Coronary artery (tissue), 2 donors: ENCODE data around the gene BID.

Experiments used
- DNase-seq: peaks from one replicate; pipeline ENCODE4 v3.0.0-alpha.2; 2017; ENCODE audit warnings: low spot score
- H3K27ac ChIP-seq, 2 donors: fragments of 200-600 bp; sonication (generic); one replicate each; pipeline ENCODE4 v1.5.1; 2016 to 2019
- H3K4me3 ChIP-seq: fragments of 200-600 bp; sonication (generic); 2 replicates; pipeline ENCODE4 v1.5.1; 2016; ENCODE audit warnings: mild to moderate bottlenecking, moderate library complexity
- TF ChIP-seq, protein P1 (sequence below): fragments of 200-600 bp; sonication (generic); IDR thresholded peaks from one replicate; pipeline ENCODE4 v1.5.1; 2019; ENCODE audit warnings: antibody characterized with exemption

Gene BID

DNA sequence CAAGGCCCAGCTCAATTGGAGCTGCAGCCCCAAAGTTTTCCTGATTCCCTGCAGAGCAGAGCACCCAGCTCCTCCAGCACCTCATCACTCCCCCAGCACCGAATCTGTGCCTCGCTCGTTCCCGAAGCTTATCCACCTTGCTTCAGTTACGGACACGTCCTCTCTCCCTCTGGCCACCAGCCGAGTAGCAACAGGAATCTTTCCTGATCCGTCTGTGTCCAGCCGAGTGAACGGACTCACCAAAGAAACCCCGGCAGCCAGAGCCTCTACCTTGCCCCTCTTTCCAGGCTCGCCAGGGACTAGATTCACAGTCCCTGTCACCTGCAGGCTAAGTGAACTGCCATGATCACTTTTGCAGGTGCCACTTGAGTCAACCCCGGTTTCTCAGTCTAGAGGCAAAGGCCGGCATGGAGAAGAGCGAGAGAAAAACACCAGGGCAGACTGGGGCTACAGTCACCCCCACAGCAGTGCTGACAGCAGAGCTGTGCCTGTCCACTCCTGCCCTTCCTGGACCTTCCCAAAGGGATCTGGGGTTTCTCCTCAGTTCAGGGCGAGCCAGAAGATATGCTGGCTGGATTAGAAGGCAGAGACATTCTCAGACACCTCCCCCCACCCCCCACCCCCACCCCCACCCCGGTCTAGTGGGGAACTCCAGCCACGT is 32.3 kb downstream of the BID start:
- TF ChIP-seq, protein P1, sequence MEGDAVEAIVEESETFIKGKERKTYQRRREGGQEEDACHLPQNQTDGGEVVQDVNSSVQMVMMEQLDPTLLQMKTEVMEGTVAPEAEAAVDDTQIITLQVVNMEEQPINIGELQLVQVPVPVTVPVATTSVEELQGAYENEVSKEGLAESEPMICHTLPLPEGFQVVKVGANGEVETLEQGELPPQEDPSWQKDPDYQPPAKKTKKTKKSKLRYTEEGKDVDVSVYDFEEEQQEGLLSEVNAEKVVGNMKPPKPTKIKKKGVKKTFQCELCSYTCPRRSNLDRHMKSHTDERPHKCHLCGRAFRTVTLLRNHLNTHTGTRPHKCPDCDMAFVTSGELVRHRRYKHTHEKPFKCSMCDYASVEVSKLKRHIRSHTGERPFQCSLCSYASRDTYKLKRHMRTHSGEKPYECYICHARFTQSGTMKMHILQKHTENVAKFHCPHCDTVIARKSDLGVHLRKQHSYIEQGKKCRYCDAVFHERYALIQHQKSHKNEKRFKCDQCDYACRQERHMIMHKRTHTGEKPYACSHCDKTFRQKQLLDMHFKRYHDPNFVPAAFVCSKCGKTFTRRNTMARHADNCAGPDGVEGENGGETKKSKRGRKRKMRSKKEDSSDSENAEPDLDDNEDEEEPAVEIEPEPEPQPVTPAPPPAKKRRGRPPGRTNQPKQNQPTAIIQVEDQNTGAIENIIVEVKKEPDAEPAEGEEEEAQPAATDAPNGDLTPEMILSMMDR: no peak
- no peak overlapping the region for H3K4me3 ChIP-seq
- H3K27ac ChIP-seq: no peak overlapping the region
- no peak for DNase-seq

DNA sequence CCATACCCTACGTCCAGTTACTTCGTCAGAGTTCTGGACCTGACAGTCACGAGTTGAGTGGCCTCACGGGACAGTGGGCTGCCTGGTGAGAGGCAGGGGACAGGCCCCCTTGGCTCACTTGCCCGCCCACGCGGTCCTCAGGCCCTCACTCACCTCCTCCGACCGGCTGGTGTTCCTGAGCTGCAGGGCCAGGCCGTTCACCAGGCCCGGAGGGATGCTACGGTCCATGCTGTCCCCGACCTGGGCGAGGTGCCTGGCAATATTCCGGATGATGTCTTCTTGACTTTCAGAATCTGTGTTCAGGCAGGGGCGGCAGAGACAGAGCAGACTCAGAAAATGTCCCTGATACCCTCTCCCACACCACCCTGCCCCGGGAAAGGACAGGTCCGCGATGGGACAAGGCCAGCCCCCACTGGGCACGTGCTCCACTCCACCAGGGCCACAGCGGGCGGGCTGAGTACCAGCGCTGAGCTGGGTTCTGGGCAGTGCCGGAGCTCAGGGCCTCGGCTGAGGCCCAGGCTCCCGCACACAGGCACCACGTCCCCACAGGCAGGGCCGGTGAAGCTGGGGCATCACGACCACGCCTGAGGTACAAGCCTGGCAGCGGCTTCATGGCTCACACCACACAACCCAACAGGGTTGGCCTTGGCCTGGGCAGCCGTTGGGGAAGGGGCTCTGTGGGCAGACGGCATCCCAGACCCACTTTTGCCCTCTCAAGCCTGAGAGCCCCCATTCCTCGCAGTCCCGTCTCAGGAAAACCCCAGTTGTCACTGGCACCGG is 34.9 kb downstream of the BID start:
- no peak for DNase-seq

DNA sequence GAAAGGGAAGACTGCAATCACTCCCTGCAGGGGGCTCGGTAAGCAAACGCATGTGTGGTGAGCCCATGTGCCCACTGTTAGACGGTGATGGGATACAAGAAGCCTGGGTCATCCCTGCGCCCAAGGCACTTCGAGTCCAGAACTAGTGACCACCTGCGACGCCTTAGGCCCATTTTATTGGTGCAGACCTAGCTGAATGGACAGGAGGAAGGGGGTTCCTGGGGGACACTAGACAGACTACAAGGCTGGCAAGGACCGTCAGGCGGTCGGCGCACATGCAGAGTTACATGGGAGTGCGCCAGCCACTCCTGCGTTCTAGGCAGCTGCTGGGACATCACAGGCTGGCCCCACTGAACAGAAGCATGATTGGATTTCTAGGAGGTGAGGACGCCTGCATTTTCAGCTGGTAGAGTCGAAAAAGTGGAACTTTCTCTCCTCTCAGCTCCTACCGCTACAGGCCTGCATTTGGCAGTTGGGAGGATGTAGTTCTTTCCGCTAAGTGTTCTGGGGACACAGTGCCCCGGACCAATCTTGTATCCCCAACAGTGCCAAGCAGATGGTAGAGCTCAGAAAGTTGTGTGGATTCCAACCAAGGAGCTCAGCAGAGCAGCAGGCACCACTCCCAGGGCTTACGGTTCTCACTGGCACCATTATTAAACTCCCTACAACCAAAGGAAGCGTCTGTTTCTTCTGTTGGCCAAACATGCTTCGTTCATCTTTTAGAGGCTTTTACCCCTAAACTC is 35.7 kb downstream of the BID start:
- no peak for DNase-seq
- TF ChIP-seq, protein P1: no peak
- H3K27ac ChIP-seq: no peak overlapping the region

More for the DNA sequence above, 34.9 kb downstream of the BID start:
- Histone ChIP-seq H3K27ac (no peak overlapping the region), H3K4me3 (no peak overlapping the region)
- TF ChIP-seq, protein P1: no peak

DNA sequence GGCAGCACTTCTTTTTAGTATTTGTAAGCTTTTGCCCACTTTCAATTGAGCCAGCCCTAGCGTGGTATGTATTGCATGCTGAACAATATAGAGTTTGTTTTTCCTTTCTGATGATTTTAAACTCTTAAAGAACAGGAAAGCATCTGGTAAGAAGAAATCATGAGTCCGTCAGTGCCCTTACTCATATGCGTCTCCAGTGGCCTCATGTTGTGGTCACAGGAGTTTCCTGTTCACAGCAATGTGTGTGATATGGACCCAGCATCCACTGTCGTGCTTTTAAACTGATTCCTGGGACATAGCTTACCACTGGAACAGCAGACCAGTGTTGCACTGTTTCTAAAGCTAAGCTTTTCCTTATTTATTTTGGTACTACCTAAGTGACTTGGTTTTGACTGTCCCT is 40.1 kb downstream of the BID start:
- H3K4me3 ChIP-seq: no peak overlapping the region
- TF ChIP-seq, protein P1: no peak
- DNase-seq: no peak
- no peak overlapping the region for H3K27ac ChIP-seq

More for the DNA sequence above, 35.7 kb downstream of the BID start:
- H3K4me3 ChIP-seq: no peak overlapping the region

DNA sequence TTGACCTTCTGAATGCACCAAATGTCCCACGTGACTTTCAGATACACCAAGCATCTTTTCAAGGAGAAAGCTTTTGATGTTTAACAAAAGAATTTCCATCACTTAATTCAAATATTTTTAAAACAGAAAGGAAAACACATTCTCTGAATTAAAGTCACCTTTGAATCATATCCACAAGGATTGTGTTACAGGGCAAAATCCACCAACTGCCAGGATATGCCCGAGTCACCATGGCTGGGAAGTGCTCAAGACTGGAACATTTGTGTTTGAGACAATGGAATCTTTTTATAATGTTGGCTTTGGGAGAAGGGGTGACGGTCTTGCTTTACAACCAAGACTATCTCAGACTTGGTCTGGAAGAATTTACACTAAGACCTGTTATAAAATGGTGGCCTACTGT is 40.8 kb downstream of the BID start:
- no peak for DNase-seq
- TF ChIP-seq, protein P1: no peak
- Histone ChIP-seq H3K4me3 (no peak overlapping the region), H3K27ac (no peak overlapping the region)

DNA sequence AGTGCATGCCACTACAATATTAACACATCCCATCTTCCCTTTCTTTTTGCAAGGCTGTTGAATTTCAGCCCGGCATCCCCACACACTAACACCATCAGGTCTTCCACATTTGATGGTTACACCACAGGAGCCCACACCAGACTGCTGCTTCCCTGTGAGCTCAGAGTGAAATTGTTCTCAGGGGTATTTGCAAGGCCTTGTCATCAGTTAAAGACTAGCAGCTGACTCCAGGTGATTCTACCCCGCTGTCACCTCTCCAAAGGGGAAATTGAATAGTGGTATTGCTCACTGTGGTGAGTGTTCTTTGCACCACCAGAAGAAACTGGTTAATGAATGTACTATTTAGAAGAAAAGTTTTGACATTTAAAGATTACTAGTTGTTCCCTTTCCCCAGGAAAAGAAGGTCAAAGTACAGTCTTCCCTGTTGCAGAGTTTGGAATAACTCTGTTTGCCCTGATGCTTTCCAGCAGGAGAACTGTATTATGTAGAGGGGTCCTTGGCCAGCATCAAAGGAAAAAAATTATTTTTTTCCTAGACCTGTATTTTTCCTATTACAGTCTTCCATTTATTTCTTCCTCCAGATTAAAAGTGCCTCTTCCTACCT is 41.9 kb downstream of the BID start:
- no peak overlapping the region for H3K4me3 ChIP-seq
- TF ChIP-seq, protein P1: no peak
- H3K27ac ChIP-seq: no peak overlapping the region
- DNase-seq: no peak
